ENCODE measurements around the gene STX16.

Gene STX16, protein sequence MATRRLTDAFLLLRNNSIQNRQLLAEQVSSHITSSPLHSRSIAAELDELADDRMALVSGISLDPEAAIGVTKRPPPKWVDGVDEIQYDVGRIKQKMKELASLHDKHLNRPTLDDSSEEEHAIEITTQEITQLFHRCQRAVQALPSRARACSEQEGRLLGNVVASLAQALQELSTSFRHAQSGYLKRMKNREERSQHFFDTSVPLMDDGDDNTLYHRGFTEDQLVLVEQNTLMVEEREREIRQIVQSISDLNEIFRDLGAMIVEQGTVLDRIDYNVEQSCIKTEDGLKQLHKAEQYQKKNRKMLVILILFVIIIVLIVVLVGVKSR

DNA sequence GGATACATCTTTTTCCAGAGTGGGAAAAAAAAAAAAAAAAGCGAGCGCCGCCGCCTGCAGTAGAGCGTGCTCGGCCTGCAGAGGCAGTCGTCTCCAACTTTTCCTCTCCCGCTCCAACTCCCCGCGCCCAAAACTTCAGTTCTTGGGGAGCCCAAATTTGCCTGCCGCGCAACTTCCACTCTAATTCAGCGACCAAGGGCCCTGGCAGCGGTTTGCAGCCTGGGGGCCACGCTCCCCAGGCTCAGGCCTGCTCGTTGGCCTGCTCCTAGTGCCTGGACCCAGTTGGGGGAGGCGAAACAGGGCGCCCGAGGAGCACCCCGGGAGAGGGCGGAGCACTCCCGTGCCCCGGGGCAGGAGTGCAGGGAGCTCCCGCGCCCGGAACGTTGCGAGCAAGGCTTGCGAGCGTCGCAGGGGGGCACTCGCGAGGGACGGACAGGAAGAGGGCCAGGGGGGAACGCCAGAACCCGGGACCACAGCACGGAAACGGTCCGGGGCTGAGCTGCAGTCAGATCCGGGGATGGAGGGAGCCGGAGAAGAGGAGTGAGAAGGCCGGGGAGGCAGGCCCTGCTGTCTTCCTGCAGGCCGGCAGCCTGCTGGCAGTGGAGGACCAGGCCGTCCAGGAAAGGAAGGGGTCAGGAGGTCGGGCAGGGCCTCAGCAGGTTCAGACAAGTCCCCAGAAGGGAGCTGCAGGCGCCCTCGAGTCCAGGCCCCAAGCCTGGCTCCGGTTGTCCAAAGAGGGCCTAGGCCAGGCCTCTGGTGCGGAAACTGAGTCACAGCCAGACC lies at the start of gene STX16:
Gene STX16, plus strand, starts transcription at position 508 of the 783 bp plus-strand sequence. CDS start 724 bp downstream, outside the sequence.
- peak; percentile 71 for DNase-seq

DNA sequence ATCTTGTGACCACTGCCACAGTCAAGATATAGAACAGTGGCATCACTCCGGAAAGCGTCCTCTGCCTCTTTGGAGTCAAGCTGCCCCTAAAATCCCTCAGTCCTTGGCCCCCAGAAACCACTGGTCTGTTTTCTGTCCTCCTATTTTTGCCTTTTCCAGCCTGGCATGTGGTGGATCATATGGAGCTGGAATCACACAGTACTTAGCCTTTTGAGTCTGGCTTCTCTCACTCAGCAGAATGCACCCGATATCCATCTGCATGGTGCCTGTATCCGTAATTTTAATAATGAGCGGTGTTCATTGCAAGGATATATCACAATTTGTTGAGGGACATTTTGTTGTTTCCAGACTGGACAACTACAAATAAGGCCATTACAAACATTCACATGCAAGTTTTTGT lies 49.0 kb upstream of the STX16 start:
- DNase-seq = no peak

DNA sequence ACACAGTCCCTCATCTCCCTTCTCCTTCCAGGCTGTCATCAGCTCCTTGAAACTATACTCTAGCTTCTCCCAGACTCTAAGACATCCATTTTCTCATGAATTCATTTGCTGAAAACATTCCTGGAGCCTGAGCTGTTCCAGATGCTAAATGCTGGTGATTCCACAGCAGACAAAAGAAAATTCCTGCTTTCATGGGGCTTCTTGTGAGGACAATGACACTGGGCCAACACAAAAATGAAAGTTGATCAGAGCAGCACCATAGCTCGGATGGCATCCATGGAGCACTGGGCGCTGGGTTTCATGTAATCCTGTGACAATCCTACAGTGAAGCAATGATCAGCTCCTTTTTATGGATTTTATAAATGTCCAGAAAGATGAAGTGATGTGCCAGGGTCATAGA lies 47.4 kb upstream of the STX16 start:
- DNase-seq = no peak

DNA sequence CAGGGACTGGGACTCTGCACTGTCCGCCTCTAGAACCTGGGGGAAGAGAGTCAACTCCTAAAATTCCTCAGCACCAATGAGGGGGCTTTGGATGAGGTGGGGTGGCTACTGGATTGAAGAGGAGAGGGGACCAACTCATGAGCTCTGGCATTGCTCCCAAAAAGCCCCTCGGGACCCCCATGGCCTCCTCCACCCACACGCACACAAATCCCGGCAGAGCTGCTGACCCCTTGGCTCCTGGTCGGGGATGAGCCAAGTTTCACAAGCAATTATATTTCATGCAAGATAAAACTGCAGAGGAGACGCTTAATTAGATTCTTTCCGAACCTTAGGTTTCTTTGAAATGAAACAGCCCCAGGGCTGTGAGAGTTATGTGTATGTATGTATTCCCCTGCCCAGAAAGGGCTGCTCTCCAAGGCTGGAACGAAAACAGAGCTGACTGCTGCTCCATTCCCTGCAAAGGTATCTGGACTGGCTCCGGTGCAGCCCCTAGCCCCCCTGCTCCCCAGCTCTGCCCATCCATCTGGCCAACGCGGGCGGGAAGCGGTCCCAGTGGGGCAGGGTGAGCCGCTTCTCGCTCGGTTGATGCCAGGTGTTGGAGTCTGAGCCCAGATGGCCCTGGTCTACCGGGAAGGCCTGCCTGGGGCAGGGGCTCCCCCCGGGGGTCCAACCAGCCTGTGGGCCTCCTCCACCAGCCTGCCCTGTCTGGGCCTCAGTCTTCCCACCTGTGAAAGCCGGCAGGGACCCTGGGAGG lies 46.8 kb upstream of the STX16 start:
- no peak for DNase-seq

DNA sequence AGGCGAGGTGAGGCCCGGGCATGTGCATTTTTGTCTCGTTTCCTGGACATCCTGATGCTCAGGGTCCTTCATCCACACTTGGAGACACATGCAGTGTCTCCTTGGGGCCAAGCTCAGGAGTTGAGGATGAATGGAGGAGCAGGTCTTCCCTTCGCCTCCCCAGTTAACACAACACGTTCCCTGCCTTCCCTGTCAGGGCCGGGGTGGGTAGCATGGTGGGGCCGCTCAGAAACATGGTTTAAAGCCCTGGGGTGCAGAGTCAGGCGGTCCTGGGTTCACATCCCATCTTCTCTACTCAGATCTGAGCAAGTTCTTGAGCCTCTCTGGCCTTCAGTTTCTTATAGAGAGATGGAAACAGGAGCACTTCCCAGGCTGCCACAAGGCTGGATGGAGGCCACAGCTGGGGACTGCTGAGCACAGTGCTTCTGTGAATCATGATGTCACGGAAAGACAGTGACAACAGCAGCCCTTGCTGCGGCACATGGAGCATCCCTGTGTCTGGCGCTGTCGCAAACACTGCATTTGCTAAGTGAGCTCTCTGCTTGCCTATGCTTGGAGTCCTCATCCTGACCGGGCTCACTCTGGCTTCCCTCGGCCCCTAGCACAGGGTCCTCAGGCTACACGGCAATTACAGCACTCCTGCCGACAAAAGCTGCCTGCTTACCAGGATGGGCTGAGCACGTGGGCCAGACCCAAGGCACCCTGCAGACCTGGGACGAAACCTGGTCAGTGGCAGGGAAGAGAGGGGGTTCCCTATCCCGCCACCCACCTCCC lies 45.6 kb upstream of the STX16 start:
- DNase-seq = no peak

DNA sequence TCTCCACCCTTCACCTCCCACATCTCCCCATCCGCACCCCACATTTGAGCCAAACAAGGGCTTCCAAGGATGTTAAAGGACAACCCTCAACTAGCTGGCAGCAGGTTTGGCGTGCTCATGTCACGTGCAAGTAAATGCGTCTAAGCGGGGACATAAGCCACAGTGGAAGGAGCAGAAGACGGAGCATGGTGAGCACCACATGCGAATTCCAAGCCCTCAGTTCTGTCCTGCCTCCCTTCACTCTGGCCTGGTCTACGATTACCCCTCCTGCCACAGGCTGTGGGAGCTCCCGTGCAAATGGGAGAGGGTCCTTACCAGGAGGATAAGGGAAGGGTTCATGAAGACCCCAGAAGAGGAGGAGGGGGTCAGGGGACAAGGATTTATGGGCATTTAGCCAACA lies 44.9 kb upstream of the STX16 start:
- DNase-seq = no peak

DNA sequence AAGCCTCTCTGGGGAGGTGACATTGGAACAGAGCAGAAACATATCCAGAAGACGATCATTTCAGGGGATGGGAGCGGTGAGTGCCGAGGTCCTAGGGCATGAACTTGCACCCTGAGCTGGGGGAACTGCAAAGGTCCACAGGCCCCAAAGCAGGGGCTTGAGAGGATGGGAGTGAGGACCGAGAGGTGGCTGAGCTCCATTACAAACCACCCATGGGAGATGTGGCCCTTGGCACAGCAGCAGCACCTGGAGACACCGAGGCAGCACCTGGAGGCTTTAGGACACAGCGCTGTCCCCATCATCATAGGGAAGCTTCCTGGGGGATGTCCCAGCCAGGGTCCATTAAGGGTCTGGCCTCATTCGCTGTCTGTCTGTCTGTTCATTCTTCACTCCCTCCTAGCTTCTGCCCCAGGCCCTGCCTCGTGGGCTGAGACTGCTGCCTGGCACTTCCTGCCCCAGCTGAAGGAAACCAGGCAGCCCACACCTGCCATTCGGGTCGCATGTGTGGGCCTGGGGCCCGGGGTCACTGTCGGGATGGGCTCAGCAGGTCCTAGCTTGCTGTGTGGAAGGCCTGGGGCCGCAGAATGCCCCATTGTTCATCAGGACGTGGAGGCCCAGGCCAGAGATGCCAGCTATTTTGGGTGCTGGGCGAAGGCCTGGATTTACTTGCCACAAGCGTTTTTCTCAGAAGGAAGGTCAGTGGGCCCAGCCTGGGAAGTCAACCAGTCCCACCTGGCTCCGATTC lies 42.8 kb upstream of the STX16 start:
- DNase-seq = no peak

DNA sequence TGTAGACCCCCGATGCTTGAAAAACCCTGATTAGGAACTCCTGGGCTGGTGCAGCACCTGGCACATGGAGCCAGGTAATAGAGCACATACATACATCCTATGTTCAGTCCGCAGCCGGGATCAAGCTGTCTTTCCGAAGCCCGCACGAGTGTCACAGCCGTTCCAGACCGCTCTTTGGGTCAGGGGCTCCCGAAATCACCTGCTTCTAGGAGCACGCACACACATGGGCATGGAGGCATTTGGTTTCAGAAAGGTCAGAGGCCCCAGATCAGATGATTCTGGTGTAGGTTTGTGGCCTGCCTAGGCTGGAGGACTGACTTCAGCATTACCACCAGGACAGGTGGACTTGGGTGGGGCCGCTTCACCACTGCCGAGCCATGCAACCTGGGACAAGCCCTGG lies 42.1 kb upstream of the STX16 start:
- DNase-seq = no peak

DNA sequence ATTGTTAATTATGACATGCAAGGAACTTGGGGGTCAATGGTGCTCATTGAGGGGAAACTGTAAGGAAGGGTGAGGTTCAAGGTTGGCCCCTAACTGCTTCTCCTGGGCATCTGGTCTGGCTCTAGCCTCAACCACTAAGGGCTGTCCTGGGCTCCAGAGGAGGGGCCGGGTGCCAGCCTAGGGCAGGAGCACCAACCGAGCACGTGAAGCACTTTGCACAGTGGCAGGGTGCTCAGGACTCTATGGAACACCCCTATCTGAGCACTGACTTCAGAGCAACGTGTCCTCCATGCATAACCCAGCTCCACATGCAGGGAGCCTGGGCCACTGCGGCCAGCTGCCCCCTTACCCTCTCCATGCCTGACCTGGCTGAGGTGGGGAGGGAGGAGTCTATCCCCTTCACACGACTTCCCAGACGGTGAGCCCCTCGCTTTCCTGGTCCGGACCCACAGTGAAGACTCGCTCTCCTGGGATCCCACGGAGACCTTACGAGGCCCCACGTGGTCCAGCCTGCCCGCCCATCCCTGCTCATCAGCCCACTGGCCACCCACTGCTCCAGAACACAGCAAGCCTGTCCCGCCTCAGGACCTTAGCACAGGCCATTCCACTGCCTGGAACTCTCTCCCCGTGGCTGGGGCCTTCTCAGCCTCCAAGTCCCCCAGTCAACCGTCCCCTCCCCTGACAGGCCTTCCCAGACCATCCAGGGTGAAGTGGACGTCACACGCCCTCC lies 40.8 kb upstream of the STX16 start:
- DNase-seq = no peak

DNA sequence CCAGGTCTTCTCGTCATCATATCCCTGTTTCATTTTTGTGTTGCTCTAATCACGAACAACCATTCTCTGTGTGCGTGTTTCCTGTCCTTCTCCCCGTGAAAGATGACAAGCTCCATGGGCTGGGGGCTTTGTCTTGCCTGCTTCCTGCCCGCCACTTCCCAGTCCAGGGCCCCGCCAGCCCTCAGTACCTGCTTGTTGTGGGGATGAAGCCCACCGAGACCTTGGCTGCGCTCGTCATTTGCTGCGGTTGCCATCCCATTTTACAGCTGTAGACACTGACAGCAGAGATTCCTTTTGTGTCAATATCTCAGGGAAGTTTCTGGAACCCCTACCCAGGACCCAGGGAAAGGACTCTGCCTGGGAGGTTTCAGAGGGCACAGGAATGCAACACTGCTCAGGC lies 40.3 kb upstream of the STX16 start:
- no peak for DNase-seq

DNA sequence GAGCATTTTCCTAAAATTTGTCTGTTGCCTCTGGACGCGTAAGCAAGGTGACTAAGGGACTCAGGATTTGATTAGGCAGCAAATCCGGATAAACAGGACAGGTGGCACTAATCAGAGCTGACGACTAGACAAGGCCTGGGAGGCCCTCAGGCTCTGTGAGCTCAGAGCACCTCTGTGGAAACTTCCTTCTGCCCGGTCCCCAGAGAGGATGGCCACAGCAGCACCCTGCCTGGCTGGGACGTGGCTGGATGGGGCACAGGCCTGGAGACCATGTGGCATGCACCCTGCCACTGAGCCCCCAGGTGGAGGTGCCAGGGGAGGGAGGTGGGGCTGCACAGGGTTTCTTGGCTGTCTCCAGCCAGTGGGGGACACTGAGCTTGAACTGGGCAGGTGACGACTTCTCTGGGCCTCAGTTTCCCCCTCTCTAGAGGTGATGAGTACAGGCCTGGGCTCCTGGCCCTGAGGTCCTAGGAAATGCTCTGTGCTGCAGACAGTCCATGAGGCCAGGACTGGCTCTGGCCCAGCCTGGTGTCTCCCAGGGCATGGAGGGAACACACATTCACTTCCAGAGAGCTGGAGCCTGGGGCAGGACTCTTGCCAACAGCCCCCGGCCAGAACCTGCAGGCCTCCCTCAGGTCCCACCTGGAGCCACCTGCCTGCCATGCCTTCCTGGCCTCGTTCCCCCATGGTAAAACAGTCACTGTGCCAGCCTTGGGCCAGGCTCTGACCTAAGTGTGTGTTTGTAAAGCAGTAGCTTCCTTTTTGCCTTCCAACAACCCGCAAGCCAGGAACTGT lies 39.6 kb upstream of the STX16 start:
- DNase-seq = no peak

DNA sequence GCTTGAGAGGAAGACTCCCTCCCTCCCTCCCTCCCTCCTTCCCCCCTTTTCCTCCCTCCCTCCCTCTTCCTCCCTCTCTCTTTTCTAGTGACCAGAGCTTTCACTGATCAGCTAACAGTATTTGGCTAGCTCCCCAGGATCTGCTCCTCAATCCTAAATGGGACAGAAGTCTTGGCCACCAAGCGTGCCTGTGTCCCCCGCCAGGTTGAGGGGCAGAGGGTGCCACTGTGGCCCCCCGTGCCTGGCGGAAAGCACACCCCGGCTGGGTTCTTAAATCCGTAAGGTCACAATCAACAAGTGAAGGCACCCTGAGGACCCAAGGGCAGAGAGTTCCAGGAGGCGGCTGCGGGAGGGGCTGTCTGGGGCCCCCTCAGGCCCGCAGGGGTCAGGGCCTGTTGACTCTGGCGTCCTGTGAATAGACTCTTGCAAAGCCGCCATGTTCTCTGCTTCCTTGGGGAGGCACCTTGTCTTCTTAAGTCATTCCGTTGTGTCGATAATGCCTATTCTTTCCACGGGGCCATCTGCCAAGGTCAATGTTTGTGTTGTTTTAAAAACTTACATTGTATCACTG lies 38.9 kb upstream of the STX16 start:
- DNase-seq = no peak

DNA sequence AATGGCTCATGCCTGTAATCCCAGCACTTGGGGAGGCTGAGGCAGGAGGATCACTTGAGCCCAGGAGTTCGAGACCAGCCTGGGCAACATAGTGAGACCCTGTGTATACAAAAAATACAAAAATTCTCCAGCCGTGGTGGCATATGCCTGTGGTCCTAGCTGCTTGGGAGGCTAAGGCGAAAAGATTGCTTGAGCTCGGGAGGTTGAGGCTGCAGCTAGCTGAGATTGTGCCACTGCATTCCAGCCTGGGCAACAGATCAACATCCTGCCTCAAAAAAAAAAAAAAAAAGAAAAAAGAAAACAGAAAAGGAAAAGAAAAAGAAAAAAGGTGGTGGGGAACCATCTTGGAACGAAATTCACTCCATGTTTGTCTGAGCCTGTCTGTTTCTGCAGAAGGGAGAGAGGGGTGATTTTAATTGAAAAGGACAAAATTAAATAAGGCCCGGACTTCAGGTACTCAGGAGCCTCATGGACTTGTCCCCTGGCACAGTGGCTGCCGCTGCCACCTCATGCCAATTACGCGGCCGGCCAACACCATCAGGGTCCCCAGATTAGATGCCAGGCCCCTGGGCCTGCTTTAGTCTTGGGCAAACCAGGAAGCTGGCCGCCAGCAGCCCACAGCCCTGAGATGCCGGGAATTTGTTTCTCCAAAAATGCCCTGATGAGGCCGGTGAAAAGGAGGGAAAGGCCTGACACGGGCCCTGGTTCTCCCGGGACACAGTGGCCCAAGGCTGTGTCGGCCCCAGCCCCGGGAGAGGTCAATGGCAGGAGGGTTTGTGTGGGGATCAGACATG lies 37.8 kb upstream of the STX16 start:
- DNase-seq = no peak

DNA sequence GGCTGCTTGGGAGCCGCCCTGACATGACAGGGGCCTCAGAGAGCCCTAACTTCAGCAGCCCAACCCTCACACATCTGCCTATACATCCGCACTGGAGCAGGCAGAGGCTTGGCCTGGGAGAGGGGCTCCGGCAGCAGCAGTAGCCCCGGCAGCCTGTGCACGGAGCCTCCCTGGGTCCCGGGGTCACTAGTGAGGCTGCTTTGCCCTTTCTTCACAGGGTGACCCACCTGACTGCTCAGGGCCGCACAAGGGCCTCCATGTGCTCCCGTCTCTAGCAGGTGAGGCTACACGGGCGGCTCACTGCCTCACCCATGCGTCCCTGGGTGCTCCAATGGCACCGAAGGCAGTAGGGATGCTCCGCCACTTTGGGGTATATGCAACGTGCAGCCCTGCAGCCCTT lies 36.7 kb upstream of the STX16 start:
- no peak for DNase-seq

DNA sequence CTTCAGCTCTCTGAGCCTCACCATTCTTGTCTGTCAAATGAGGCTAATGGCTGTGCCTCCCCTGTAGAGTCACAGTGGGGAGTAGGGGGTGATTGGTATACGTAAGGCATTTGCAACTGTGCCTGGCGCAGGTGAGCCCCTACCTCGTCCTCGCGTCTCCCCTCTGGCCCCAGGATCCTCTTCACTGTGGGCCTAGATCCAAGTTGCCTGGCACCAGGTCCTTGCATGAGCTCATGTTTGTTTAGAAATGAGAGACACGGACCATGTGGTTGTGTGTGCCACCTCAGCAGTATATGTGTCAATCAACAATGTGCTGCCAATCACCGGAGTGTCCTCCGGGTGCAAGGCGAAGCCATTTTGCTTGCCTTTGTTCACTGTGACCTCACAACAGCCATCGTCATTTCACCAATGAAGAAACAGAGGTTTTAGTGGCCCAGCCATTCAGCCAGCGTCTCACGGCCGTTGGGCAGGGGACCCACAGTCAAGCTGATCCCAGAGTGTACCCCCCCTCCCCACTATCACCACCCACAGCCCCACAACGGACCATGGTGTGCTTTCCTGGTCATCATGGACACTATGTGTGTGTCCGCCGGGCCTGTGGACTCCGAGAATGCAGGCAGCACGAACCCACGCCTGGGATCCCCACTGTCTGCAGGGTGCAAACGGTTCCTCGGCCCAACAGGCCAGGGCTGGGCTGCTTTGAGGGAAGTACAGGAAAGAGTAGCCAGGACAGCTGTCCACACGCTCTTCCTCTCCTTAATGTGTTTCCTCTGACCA lies 35.9 kb upstream of the STX16 start:
- no peak for DNase-seq

DNA sequence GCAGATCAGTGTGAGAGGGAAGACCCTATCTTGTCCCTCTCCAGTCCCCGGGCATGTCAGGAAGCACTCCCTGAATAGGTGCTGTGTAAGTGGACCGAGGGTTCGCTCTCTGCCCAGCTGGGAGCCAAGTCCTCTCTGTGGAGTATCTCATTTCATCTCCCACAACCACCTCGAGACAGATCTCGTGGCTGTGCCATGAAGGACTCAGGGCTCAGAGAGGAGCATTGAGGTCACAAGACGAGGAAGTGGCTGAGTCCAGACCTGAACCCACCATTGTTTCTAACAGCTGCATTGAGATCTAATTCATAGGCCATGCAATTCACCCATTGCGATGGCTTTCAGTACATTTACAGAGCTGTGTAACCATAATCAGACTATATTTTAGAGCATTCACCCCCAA lies 34.7 kb upstream of the STX16 start:
- no peak for DNase-seq

DNA sequence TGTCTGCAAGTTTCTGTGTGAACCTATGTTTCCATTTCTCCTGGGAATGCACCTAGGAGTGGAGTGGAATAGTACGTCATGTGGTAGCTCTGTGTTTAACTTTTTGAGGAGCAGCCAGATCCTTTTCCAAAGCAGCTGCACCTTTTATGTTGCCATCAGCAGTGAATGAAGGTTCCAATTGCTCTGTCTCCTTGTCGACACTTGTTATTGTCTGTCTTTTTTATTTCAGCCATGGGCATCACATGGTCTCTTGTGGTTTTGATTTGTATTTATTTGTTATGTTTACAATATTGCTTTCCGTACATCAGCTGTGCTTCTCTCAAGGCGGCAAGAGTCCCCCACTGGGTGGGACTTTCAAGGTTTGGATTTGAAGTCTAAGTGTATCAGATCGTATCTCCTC lies 33.9 kb upstream of the STX16 start:
- no peak for DNase-seq

DNA sequence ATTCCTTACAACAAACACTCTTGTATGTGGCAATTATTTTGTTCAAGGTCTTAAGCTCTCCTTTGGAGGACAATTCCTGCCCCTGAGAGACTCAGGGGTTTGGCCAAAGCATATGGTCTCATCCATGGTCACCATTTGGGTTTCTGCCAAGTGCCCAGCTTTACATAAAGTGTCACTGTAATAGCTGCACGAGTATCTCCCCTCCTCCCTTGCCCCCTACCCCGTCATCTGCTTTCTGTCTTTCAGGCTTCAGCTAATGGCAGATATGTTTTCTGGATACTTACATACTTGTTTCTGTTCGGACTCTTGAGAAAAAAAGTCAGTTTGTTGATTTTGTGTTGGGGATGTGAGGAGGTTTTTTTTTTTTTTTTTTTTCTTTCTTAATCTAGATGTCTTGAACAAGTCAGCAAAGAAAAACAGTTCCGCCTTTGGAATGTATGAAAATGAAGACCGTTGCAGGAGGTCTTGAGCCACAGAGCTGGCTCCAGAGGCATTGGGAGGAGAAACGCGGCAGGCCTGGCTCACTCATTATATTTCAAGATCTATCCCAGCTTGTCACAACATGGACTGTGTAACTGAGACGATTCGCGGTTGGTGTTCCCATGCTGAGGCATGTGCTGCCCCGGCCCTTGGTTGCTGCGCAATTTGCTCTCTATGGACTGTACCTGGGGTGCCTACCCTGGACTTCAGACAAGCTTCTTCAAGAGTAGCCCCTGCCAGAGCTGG lies 32.6 kb upstream of the STX16 start:
- no peak for DNase-seq
